HG02938 (cell line): Measurements from ENCODE around the gene ZNF664.
"Not testable (repeated sequence)": the region's sequence is repeated elsewhere in the genome, so short reads cannot be mapped to it uniquely, and the experiment has no call there.

Source experiments
- ATAC-seq: cut with Tn5 transposase; IDR thresholded peaks from one replicate; pipeline ENCODE4 v1.9.1; 2021; ENCODE audit warnings: mild to moderate bottlenecking, moderate library complexity; ENCODE audit not compliant: unreplicated experiment

The ZNF664 gene

GRCh38 chr12:123941000-123941399 lies 32.0 kb upstream of the ZNF664 start:
- no peak for ATAC-seq

- no peak for ATAC-seq
Measured at GRCh38 chr12:123941624-123942237, 31.3 kb upstream of the ZNF664 start.

DNA sequence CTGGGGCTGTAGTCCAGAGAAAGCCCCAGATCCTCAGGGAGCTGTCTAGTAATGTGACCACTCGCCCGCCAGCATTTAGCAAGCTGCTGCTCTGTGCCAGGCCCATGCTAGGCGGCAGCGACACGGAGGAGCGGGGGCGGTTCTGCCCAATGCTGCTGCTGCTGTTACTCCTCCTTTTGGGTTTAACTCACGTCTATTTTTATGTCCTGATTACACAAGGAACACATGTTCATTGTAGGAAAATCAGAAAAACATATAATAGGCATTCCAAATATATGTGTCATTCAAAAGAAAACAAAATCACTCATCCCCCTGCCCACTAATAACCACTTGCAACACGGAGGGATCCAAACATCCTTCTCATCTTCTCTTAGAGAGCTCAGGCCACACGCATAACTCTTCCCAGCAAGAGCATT lies 30.8 kb upstream of the ZNF664 start:
- ATAC-seq, result no peak

DNA sequence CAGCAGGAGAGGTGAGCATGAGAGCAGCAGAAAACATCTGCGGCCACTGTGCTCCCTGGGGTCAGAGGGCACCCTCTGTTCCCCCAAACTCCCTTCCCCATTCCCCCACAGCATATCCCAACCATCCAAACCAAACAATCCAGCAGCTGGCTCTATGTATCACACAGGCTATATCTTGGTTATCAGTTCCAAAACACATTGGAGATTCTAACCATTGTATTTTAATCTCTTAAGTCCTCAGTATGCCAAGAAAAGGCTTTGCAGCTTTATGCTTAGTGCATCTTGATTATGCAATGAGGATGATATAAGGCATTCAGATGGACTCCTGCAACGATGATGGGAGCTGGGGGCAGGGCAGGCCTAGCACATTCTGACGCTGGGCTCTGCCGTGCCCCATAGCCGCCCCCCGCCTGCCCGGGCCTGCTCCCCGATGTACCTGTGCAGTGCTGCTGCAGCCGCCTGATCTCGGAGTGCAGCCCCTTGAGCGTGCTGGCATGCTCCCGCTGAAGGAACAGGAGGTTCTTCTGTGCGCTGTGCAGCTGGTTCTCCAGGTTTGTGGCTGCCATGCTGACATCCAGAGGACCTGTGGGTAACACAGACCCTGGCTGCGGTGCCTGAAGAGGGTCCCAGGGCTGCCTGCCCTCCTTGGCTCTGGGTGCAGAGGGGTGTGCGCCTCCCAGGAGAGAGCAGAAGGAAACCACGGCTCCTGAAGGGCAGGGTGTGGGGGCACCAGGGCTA lies 29.9 kb upstream of the ZNF664 start:
- no peak for ATAC-seq

GRCh38 chr12:123943816-123944215 lies 29.2 kb upstream of the ZNF664 start:
- ATAC-seq, result no peak

DNA sequence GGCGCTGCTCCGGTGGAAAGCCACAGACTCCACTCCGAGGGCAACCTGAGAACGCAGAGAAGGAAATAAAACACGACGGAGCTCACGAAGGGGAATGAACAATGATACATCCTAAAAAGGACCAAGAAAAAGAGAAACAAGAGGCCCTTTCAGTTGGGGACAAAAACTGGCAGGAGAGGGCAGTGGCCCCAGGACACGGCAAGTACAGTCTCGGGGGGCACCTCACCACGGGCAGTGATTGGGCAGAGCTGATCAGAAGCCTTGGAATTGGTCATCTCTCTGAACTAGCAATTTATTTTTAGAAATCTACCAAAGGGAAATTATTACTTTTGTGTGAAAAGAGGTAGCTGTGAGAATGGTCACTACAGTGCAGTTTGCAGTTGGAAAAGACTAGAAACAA lies 28.3 kb upstream of the ZNF664 start:
- ATAC-seq, result no peak

DNA sequence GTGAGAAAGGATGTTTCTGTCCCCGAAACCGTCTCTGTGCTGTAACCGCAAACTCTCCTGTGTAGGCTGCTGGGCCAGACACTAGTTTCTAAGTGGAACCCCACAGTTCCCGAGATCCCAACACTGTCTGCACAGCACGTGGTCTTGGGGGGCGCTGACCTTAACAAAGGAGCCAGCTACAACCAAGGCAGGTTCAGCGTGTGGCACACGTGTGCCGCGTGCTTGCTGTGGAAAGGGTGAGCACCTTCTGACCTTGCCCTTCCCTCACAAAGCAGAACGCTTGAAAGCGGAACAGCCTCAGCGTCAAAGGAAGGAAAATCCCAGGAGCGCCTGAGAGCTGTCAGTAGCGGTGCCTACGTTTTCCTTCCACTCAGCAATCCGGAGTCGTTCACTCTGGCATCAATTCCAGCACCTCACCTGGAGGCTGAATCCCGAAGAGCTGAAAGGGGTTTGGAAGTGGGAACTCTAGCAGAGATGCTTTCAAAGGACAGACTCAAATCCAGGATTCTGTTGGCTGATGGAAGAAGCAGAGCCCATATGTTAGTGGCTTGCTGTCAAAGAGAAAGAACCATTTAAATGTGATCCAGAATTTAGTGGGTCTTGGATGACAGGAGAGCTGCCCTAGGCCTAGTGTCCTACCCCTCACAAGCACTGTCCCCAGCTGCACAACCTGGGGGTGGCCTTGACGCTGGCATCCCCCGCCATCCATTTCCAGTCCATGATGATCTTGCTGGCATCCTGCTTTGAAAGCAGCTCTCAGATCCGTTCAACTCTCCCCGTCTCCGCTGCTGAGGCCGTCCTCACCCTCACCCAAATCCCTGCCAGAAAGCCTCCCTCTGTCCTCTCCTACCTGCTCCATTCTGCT lies 27.5 kb upstream of the ZNF664 start:
- no peak for ATAC-seq

DNA sequence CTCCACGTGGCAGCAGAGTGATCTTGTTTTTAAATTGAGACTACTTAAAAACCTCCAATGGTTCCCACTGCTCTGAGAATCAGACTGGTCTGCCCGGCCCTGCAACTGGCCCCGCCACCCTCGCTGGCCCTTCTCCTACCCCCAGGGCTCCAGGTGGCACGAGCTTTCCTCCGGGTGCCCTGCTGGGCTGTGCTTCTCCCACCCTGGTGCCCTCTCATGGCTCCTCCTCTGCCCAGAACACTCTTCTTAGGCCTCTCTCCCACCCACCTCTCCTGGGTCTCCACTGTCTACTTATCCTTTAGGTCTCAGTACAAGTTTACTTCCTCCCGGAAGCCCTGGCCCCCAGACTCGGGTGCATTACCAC lies 26.9 kb upstream of the ZNF664 start:
- no peak for ATAC-seq

DNA sequence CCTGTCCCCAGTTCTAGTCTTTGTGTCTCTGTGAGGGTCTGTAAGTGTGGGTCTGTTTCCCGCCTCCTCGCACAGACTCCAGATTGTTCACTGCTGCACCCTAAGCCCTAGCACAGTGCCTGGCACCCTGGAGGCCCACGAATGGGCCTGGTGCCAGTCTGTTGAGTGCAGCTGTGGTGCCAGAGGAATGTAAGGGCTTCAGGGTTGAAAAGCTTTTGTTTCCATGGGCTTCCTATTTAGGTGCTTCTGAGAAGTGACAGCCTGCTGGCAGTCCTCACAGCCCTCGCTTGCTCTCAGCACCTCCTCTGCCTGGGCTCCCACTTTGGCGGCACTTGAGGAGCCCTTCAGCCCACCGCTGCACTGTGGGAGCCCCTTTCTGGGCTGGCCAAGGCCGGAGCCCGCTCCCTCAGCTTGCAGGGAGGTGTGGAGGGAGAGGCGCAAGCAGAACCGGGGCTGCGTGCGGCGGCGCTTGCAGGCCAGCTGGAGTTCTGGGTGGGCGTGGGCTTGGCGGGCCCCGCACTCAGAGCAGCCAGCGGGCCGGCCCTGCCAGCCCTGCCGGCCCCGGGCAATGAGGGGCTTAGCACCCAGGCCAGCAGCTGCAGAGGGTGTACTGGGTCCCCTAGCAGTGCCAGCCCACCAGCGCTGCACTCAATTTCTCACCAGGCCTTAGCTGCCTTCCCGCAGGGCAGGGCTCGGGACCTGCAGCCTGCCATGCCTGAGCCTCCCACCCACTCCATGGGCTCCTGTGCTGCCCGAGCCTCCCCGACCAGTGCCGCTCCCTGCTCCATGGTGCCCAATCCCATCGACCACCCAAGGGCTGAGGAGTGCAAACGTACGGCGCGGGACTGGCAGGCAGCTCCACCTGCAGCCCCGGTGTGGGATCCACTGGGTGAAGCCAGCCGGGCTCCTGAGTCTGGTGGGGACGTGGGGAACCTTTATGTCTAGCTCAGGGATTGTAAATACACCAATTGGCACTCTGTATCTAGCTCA lies 26.2 kb upstream of the ZNF664 start:
- not testable (repeated sequence) for ATAC-seq

DNA sequence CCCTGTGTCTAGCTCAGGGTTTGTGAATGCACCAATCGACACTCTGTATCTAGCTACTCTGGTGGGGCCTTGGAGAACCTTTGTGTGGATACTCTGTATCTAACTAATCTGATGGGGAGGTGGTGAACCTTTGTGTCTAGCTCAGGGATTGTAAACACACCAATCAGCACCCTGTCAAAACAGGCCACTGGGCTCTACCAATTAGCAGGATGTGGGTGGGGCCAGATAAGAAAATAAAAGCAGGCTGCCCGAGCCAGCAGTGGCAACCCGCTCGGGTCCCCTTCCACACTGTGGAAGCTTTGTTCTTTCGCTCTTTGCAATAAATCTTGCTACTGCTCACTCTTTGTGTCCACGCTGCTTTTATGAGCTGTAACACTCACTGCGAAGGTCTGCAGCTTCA lies 25.5 kb upstream of the ZNF664 start:
- ATAC-seq, result not testable (repeated sequence)

- ATAC-seq, result no peak
Measured at GRCh38 chr12:123948401-123948795, 24.6 kb upstream of the ZNF664 start.

DNA sequence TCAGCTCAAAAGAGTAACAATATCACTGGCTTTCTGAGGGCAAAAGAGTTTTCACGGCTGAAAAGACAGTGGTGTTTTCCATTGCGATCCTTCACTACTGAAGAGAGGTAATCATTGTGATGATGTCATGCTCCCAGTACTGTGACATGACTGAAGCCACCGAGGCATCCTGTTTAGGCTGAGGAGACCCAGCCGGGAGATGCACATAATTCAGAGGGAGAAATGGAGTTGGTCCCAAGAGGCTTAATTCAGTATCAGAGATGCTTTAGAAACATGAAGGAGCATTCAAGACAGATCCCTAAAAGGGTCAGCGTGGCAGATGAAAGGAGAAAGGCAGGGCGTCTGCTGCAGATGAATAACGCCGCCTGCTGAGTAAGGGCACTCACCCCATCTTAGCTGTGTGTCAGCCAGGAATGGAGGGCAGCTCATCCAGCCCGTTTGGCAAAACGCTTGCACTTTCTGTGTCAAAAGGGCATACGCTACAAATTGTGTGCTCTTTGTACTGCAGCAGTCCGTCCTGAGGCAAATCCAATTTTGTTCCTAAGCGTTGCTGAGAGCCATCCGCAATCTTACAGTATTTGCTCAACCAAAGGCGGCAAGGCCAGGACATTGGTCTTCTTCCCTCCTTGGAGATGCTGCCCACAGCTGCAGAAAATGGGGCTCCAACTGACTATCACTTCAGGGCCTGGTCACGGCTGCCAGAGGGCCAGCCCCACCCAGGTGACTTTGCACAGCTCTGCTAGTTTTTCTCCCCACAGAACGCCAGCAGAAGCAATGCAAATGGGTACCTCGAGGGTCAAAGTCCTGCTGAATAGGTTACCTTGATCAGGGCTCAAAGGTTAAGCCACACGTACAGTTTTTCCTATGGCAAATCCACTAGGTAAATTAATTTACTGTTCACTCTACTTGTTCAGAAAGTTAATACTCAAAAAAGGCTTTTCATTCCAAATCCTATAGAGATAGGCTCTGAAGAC lies 23.9 kb upstream of the ZNF664 start:
- ATAC-seq, result no peak

GRCh38 chr12:123949770-123950165 lies 23.2 kb upstream of the ZNF664 start:
- no peak for ATAC-seq

DNA sequence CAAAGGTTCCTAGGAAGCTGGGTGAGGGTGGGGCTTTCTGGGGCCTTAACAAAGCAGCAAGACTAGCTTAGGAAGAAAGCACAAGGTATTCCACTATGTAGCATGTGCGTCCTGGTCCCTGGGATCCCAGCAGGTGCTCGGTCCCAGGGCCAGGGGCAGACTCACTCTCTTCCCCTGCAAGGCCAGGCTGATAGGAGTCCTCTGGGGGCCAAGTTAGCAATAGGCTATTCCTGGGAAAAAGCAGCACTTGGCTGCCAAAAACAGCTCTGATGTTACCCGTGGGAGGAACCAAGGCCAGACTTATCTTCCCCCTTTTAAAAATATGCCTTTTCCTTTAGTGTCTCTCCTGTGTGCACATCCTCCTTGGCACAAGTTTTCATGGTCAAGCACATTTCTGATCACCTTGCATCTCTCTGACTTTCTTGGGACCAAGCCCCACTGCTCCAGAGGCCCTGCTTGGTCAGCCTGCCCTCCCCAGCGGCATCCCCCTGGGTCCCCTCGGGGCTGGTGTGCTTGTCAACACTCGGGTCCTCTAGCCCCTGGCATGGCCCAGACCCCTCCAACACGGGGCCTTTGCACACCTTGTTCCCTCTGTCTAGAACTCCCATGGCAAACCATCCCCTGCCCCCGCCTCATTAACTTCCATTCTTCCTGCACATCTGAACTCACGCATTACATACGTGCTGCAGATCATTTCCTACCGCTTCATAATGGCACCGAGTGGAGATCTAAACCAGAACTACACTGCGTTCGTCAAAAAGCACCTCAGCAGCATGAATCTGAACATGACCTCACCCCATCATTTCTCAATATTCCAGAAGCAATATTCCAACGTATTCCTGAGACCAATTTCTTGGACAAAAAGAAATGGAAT lies 22.3 kb upstream of the ZNF664 start:
- no peak for ATAC-seq

- no peak for ATAC-seq
Measured at GRCh38 chr12:123951467-123951866, 21.5 kb upstream of the ZNF664 start.

DNA sequence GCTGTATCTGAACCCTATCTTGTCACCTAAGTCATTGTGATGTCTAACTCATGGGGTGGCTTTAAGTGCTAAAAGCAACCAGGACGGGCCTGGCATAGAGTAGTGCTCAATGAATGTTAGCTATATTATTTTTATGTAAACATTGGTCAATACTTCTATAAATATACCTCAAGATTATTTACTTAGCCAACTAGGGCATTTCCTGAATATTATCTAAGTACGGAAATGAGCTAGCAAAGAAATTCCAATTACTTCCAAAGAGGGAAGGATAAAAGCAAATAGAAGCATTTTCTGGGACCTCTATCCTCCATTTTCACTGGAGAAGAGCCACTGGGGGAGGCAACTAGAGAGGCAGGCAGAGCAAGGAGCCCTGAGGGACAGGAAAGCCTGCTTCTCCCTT lies 21.0 kb upstream of the ZNF664 start:
- no peak for ATAC-seq

GRCh38 chr12:123954647-123955350 lies 18.2 kb upstream of the ZNF664 start:
- ATAC-seq, result no peak

DNA sequence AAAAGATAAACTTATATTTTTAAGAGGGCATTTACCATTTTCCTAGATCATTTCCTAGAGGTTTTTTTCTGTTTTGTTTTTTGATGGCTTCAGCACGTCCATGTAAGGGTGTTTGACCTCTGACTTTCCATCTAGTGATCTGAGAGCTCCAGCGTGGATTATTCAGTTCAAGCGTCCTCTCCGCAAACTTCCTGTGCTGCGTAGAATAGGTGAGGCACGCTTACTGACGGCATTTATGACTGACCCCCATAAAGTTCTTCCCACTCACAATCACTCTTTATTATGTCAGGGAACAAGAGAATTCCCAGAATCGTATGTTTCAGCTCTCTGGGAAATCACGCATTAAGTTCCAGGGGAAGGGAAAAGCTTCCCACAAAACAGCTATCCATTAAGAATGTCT lies 16.8 kb upstream of the ZNF664 start:
- ATAC-seq, result no peak
